GM18861 (cell line): ENCODE measurements around the gene AXIN2.
"Not testable (repeated sequence)": the region's sequence is repeated elsewhere in the genome, so short reads cannot be mapped to it uniquely, and the experiment has no call there.

Source experiments
- ATAC-seq: cut with Tn5 transposase; IDR thresholded peaks from one replicate; pipeline ENCODE4 v1.9.1; 2021; ENCODE audit not compliant: unreplicated experiment

Gene AXIN2

DNA sequence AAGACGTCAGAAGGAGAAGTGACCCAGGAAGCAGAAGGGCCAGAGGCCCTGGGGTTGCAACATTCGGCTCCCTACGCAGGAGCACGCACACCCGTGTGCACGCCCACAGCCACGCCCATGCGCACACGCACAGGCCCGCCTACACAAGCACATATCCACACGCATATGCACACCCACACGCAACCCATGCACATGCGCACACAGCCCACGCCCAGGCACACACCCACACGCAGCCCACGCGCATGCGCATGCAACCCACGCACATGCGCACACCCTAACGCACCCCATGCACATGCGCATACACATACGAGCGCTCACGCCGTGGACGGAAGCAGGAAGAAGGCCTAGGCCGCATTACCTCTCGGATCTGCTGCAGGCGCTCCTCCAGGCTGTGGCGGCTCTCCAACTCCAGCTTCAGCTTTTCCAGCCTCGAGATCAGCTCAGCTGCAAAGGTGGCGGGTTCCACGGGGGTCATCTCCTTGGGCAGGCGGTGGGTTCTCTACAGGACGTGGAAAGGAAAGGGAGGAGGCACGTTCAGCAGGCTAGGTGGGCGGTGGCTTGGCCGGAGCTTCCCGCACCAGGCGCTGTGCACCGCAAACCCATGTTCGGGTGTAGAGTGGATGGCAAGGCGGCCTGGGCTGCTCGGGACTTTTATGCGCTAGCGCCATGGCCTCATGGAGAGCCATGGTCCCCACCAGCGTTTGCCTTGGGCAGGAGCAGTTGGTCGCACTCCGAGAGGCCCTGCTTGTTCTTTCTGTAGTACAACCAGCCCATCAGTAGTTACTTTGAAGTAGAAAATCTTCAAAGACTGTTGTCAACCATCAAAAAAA, 23.4 kb downstream of the AXIN2 start:
- ATAC-seq, result no peak

- ATAC-seq, result no peak
Measured at GRCh38 chr17:65537343-65537844, 24.1 kb downstream of the AXIN2 start.

DNA sequence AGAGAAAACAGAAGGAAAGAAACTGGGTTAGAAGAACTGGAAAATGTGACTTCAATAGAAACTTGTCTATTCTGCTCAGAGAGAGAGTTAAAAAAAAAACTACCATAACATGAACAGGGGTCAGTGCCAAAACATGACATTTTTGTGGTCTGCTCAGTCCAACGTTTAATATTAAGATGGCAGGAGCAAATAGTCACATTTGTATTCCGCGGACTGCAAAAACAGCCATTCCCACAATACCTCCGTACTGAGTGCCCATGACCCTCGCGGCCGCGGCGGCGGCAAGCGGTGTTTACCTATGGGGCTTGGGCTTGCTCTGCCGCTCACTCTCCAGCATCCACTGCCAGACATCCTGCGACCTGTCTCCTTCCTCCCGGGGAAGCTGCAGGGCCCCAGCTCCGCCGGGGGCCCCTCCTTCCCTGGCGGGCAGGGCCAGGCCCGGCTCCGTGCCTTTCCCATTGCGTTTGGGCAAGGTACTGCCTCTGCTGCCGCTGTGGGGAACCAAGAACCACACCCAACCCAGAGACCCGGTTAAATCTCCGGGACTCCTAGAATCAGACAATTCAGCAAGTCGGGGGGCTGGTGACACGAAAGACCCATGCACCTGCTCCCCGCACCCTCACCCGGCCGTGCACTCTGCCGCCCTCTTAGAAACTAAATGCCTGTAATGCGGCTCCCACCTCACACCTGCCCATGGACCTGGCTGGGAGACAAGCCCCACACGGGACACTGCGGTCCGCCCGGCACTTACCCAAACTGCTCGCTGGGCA, 24.7 kb downstream of the AXIN2 start:
- ATAC-seq, result no peak

GRCh38 chr17:65535777-65536572, 25.5 kb downstream of the AXIN2 start:
- no peak for ATAC-seq

DNA sequence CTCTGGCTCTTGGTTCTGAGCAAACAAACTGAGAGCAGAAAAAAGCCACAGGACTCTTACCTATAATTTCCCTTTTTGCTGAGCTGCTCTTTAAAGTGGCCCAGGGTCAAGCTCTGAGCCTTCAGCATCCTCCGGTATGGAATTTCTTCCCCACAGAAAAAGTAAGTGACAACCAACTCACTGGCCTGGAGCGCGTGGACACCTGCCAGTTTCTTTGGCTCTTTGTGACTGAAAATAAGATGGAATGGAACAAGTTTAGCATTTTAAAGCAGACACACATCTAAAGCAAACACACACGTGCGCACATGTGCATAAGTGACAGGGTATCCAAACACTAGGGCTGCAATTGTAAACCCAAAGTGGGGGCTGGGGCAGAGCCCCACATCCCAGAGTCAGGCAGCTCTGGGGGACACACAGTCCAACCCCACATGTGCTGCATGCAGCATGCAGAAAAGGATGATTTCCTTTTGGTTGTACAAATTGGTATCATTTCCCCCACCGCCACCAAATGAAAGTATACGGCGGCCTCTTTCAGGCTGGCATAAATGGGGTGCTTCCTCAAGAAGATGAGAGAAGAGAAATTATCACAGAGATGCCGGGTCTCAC, 27.5 kb downstream of the AXIN2 start:
- ATAC-seq, result no peak

DNA sequence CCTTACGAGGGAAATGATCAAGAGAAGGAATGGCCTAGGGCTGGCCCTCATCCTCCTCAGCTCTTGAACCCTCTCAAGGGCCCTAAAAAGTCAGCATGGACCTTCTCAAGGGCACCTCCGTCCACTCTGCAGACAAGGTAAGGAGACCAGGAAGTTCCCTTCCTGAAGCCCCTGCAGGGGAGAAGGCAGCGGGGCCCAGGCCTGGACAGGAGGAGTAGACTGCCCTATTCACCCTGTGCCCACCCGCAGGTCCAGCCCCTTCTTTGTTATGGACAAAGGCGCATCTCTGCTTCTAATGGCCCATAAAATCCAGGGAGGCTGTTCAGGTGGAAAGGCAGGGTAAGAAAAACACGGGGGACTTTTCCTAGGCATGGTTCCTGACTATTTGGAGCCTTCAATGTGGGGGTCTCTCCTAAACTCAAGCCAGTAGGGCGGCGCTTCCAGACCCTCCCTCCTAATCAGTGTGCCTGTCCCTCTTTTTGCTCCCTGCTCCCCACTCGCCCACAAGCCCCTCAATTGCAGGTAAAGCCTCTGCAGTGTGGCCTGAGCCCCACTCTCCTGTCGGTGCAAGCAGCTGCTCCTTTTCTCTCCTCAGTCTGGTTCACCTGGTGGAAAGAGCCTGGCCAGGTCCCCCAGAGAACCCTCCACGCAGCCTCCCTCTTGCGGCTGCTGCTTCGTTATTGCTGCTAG, 28.2 kb downstream of the AXIN2 start:
- no peak for ATAC-seq

GRCh38 chr17:65532101-65532890, 29.2 kb downstream of the AXIN2 start:
- ATAC-seq, result no peak

- ATAC-seq, result no peak
Measured at GRCh38 chr17:65531256-65532100, 30.0 kb downstream of the AXIN2 start.

- no peak for ATAC-seq
Measured at GRCh38 chr17:65530523-65531255, 30.8 kb downstream of the AXIN2 start.

- ATAC-seq, result no peak
Measured at GRCh38 chr17:65529761-65530522, 31.5 kb downstream of the AXIN2 start.

- no peak for ATAC-seq
Measured at GRCh38 chr17:65529040-65529633, 32.3 kb downstream of the AXIN2 start.

GRCh38 chr17:65527857-65528591, 33.4 kb downstream of the AXIN2 start:
- ATAC-seq, result no peak

- no peak for ATAC-seq
Measured at GRCh38 chr17:65527381-65527780, 34.1 kb downstream of the AXIN2 start.

DNA sequence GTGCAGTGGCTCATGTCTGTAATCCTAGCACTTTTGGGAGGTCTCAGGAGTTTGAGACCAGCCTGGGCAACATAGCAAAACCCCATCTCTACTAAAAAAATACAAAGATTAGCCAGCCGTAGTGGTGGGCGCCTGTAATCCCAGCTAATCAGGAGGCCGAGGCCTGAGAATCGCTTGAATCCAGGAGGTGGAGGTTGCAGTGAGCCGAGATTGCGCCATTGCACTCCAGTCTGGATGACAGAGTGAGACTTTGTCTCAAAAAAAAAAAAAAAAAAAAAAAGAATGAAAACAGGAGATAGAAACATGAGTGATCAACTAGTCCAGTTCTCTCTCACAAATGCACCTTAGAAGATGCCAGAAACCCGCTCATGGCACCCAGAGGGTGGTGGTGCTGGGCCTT, 34.6 kb downstream of the AXIN2 start:
- not testable (repeated sequence) for ATAC-seq

DNA sequence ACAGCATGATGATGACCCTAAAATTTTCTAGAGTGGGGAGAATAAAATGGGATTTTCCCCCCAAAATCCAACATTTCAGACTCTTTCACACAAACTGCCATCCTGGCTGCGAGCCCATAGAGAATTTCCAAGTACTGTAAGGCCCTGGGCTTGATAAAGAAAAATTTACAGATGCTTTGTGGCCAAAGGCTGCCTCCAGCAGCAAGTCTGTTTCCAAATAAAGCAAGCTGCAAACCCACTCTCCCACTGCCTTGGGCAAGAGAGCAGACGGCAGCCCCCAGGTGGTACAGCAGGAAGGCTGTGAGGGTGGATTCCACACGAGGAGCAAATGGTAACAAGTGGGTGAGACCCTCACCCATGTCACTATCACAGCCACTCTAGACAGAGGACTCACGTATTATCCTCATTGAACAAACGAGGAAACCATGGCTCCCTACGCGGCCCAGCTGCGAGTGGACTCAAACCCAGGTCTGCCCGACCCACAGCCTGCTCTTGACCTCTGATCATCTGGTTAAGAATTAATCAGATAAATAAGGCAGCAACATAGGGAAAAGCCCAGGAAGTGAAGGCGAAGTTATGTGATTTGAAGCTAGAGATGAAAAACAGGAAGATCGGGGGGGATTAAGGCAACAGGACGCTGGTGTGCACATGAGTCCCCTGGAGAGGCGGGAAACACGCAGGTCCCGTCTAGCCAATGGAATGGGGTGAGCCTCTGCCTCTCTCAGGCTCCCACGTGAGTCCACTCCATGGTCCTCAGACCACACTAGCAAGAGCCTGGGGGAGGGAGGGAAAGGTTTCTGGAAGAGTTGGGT, 37.4 kb downstream of the AXIN2 start:
- no peak for ATAC-seq
